B cell (primary cell): ENCODE results near the gene ACBD4. TPM values are rescaled to one million over a fixed set of nuclear protein-coding genes. Genes with fewer than 3 reads are reported as not detected.

ENCODE experiments used
- ATAC-seq: fragments of 200-7000 bp; cut with Tn5 transposase; one replicate; pipeline ENCODE4 v1.10.0; 2021; ENCODE audit warnings: low read depth, mild to moderate bottlenecking, moderate number of reproducible peaks, moderate library complexity
- CTCF ChIA-PET: fragments of 350-600 bp; sonication (Branson Sonifier 250); formaldehyde crosslinking; loops from one replicate; lab custom pipeline; 2021; ENCODE audit warnings: antibody characterized with exemption, inconsistent platforms; lab: Charles Lee
- POLR2A ChIA-PET: fragments of 350-600 bp; sonication (Branson Sonifier 250); formaldehyde crosslinking; loops from one replicate; lab custom pipeline; 2021; ENCODE audit warnings: antibody characterized with exemption; lab: Charles Lee
- DNase-seq: peaks from one replicate; pipeline ENCODE4 v3.0.0; 2013
- H2AFZ ChIP-seq: 2 replicates; pipeline ENCODE4 v1.6.1; 2012; ENCODE audit warnings: mild to moderate bottlenecking, low read depth, low read length; ENCODE audit not compliant: insufficient read depth, poor library complexity, severe bottlenecking
- H3K27ac ChIP-seq, 2 donors: 1 replicate in 1 of 2; 2 replicates in 1 of 2; pipeline ENCODE4 v1.5.1; 2012 to 2013; ENCODE audit warnings: low read length in 2 of 2, mild to moderate bottlenecking in 2 of 2, moderate library complexity in 1 of 2
- H3K27me3 ChIP-seq, 4 experiments: fragments of 200-600 bp in 1 of 4; sonication (generic) in 1 of 4; replicated peaks in 1 of 4; 1 replicate in 2 of 4; 2 replicates in 2 of 4; pipeline versions ENCODE4 v1.6.1 to v1.7.0; 2013 to 2016; ENCODE audit warnings: low read length in 3 of 4, mild to moderate bottlenecking in 2 of 4, mixed read lengths in 1 of 4, moderate library complexity in 1 of 4; ENCODE audit not compliant: insufficient read depth in 4 of 4, control insufficient read depth in 3 of 4; ENCODE audit errors: control extremely low read depth in 1 of 4
- H3K36me3 ChIP-seq, 2 experiments: replicated peaks in 1 of 2; 1 replicate in 1 of 2; 2 replicates in 1 of 2; pipeline versions ENCODE4 v1.6.1 to v1.7.1; 2013; ENCODE audit warnings: low read length in 1 of 2; ENCODE audit not compliant: insufficient read depth in 2 of 2, control insufficient read depth in 1 of 2; ENCODE audit errors: control extremely low read depth in 1 of 2, extremely low read depth in 1 of 2
- H3K4me1 ChIP-seq, 2 donors: fragments of 200-600 bp in 1 of 2; sonication (generic) in 1 of 2; 1 replicate in 1 of 2; 2 replicates in 1 of 2; pipeline versions ENCODE4 v1.5.1 to v1.6.1; 2013 to 2017; ENCODE audit warnings: low read length in 2 of 2; ENCODE audit not compliant: control insufficient read depth in 2 of 2, insufficient read depth in 2 of 2
- H3K4me2 ChIP-seq: replicated peaks from 2 replicates; pipeline ENCODE3; 2012; ENCODE audit warnings: mild to moderate bottlenecking, low read depth, low read length; ENCODE audit not compliant: poor library complexity, severe bottlenecking
- H3K4me3 ChIP-seq, 5 experiments: fragments of 200-600 bp in 1 of 5; sonication (generic) in 1 of 5; 1 replicate in 3 of 5; 2 replicates in 2 of 5; pipeline versions ENCODE4 v1.5.1 to v1.7.0; 2011 to 2016; ENCODE audit warnings: low read length in 4 of 5, mild to moderate bottlenecking in 4 of 5, low read depth in 2 of 5, control low read depth in 1 of 5, moderate library complexity in 1 of 5; ENCODE audit not compliant: insufficient read depth in 1 of 5; ENCODE audit errors: control extremely low read depth in 1 of 5, extremely low read depth in 1 of 5
- H3K79me2 ChIP-seq: fragments of 200-600 bp; sonication (generic); one replicate; pipeline ENCODE4 v1.6.0; 2016; ENCODE audit warnings: low read length; ENCODE audit not compliant: control insufficient read depth, insufficient read depth
- H3K9ac ChIP-seq: fragments of 200-600 bp; sonication (generic); 2 replicates; pipeline ENCODE4 v1.6.1; 2017; ENCODE audit warnings: mild to moderate bottlenecking, low read length, moderate library complexity
- H3K9me3 ChIP-seq, 3 donors: one replicate each; pipeline versions ENCODE4 v1.6.1 to v1.7.1; 2013; ENCODE audit warnings: low read length in 2 of 3; ENCODE audit not compliant: control insufficient read depth in 2 of 3, insufficient read depth in 1 of 3; ENCODE audit errors: control extremely low read depth in 1 of 3
- H4K20me1 ChIP-seq: 2 replicates; pipeline ENCODE4 v1.6.0; 2012; ENCODE audit warnings: mild to moderate bottlenecking, low read length; ENCODE audit not compliant: insufficient read depth, control insufficient read depth, poor library complexity, severe bottlenecking
- H3K27ac Mint-ChIP-seq: one replicate; pipeline ENCODE4 v1.8.0; 2021; ENCODE audit warnings: mixed read lengths
- H3K27me3 Mint-ChIP-seq: one replicate; pipeline ENCODE4 v1.8.0; 2021; ENCODE audit warnings: mixed read lengths
- H3K4me1 Mint-ChIP-seq: one replicate; pipeline ENCODE4 v1.8.0; 2021; ENCODE audit warnings: mixed read lengths
- H3K4me3 Mint-ChIP-seq: one replicate; pipeline ENCODE4 v1.8.0; 2021; ENCODE audit warnings: mixed read lengths
- H3K9me3 Mint-ChIP-seq: one replicate; pipeline ENCODE4 v1.8.0; 2022; ENCODE audit warnings: mixed read lengths; ENCODE audit not compliant: insufficient read depth
- EZH2 ChIP-seq: IDR thresholded peaks from 2 replicates; pipeline ENCODE4 v1.6.1; 2012; ENCODE audit warnings: borderline replicate concordance, low read depth, mild to moderate bottlenecking, moderate library complexity, low read length; ENCODE audit not compliant: insufficient read depth, poor library complexity, severe bottlenecking
- WGBS: methylation state at CpG from one replicate; pipeline ENCODE4 v1.1.5; 2013; ENCODE audit warnings: missing lambda C conversion rate; ENCODE audit not compliant: insufficient coverage; 5-methylcytosine and 5-hydroxymethylcytosine counted together
- intact Hi-C: fragments of 100-400 bp; cut with micrococcal nuclease; formaldehyde crosslinking; loops from one replicate; pipeline ENCODE4 v1.10.0; 2022
- polyA plus RNA-seq: library from polyadenylated mRNA; depleted of rRNA; stranded (reverse); fragments of >200 nt; gene quantifications from 2 replicates; pipeline ENCODE4 v1.2.3, GENCODE V29; 2012
- total RNA-seq, 2 donors: library from RNA; stranded (reverse); fragments of 120-200 nt in 1 of 2; gene quantifications; 1 replicate in 1 of 2; 2 replicates in 1 of 2; pipeline versions ENCODE4 v1.2.3 to v1.2.4, GENCODE V29; 2013 to 2022
- TF ChIP-seq, protein P1 (sequence below): fragments of 200-600 bp; IDR thresholded peaks from one replicate; pipeline ENCODE4 v1.8.0; 2022; ENCODE audit warnings: antibody characterized with exemption, mild to moderate bottlenecking

ACBD4 gene
- total and polyA plus RNA-seq, 2 donors (not counting 1 experiment from before 2014, with no cell fraction given) = 36.8 to 39.4 TPM

DNA sequence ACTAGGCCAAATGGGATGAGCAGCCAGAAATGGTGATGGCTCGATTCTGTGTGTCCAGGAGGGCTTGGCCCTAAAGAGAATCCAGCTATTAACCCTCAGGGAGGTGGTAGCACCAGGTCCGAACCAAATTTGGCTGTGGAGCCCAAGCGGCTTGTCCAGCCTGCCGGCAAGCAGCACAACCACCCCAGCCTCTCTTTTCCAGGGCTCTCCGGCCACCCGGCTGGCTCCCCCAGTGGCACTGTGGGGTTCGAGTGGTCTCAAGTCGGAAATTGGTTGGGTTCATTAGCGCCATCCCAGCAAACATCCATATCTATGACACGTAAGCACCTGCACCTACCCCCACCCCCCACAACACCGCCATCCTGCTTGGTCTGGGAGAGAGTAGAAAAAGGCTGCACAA is 38.6 kb upstream of the ACBD4 start:
- ATAC-seq = no peak
- intact Hi-C loops = loop anchor here (2.0 kb wide), 1 partner anchor 36 kb away; the partner anchor contains the start of gene PLCD3
- H3K27ac Mint-ChIP-seq = no peak overlapping the region

More for the DNA sequence above, 38.6 kb upstream of the ACBD4 start:
- Histone ChIP-seq H4K20me1 (peaks cover 10% of the 10 kb centered on the region), H3K27me3 (no peaks in the 10 kb centered on the region), H3K27ac (no peak overlapping the region), H3K9ac (no peak overlapping the region), H3K4me1 (no peaks in the 10 kb centered on the region), H3K9me3 (no peaks in the 10 kb centered on the region), H3K4me3 (no peak overlapping the region), H3K4me2 (no peak overlapping the region), H3K36me3 (peaks cover 2 to 72% of the 10 kb centered on the region in 2 experiments), H2AFZ (no peak overlapping the region), H3K79me2 (peaks cover 4% of the 10 kb centered on the region)
- Mint-ChIP-seq H3K9me3 (no peaks in the 10 kb centered on the region), H3K4me1 (peaks cover 7% of the 10 kb centered on the region), H3K27me3 (no peaks in the 10 kb centered on the region), H3K4me3 (no peak overlapping the region)
- DNase-seq = no peak
- WGBS = 98% methylated on average over 6 of the region's 11 CpGs
- POLR2A ChIA-PET = no interaction called here
- TF ChIP-seq, protein P1, sequence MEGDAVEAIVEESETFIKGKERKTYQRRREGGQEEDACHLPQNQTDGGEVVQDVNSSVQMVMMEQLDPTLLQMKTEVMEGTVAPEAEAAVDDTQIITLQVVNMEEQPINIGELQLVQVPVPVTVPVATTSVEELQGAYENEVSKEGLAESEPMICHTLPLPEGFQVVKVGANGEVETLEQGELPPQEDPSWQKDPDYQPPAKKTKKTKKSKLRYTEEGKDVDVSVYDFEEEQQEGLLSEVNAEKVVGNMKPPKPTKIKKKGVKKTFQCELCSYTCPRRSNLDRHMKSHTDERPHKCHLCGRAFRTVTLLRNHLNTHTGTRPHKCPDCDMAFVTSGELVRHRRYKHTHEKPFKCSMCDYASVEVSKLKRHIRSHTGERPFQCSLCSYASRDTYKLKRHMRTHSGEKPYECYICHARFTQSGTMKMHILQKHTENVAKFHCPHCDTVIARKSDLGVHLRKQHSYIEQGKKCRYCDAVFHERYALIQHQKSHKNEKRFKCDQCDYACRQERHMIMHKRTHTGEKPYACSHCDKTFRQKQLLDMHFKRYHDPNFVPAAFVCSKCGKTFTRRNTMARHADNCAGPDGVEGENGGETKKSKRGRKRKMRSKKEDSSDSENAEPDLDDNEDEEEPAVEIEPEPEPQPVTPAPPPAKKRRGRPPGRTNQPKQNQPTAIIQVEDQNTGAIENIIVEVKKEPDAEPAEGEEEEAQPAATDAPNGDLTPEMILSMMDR = no peak
- no peak for TF ChIP-seq EZH2
- CTCF ChIA-PET = interaction anchor here (1.4 to 5.2 kb wide), 4 partner anchors 14 to 176 kb away, joined by 3 to 62 read pairs (median 10); partner anchors contain the start of gene ACBD4
